ENCODE measurements around the gene ABCG1.

GRCh38 chr21:42288962-42289361, 70.0 kb downstream of the ABCG1 start:
- TF ChIP-seq CTCF (conservative IDR thresholded peaks at IDR 0.05; ENCODE audit: low read length): no peak
- TF ChIP-seq EZH2phosphoT487 (IDR thresholded peaks at IDR 0.05; ENCODE audit: borderline replicate concordance, low read depth, low read length): no peak
